NCI-H82 treated with DMSO at 0.1 percent for 48 hours (cell line): Measurements from ENCODE around the gene TMEM240.
"Not testable (repeated sequence)": the region's sequence is repeated elsewhere in the genome, so short reads cannot be mapped to it uniquely, and the experiment has no call there.

ENCODE experiments used
- DNase-seq: peaks from one replicate; lab custom pipeline; 2025; ENCODE audit not compliant: unreplicated experiment; lab: John Stamatoyannopoulos, UW

TMEM240 gene

GRCh38 chr1:1527092-1527816 is 13.2 kb downstream of the TMEM240 start:
- DNase-seq = no peak

- DNase-seq = not testable (repeated sequence)
Observed at GRCh38 chr1:1526476-1526875, 13.9 kb downstream of the TMEM240 start.

- not testable (repeated sequence) for DNase-seq
Observed at GRCh38 chr1:1524750-1525383, 15.6 kb downstream of the TMEM240 start.

- not testable (repeated sequence) for DNase-seq
Observed at GRCh38 chr1:1523651-1524050, 16.8 kb downstream of the TMEM240 start.

- not testable (repeated sequence) for DNase-seq
Observed at GRCh38 chr1:1523226-1523625, 17.2 kb downstream of the TMEM240 start.

GRCh38 chr1:1522536-1522935 is 17.9 kb downstream of the TMEM240 start:
- DNase-seq = not testable (repeated sequence)

GRCh38 chr1:1521331-1521730 is 19.1 kb downstream of the TMEM240 start:
- DNase-seq = no peak

GRCh38 chr1:1519805-1520505 is 20.5 kb downstream of the TMEM240 start:
- not testable (repeated sequence) for DNase-seq

- DNase-seq = not testable (repeated sequence)
Observed at GRCh38 chr1:1518621-1519007, 21.8 kb downstream of the TMEM240 start.

- no peak for DNase-seq
Observed at GRCh38 chr1:1517973-1518620, 22.3 kb downstream of the TMEM240 start.

- DNase-seq = not testable (repeated sequence)
Observed at GRCh38 chr1:1516923-1517322, 23.5 kb downstream of the TMEM240 start.

- not testable (repeated sequence) for DNase-seq
Observed at GRCh38 chr1:1514376-1514775, 26.0 kb downstream of the TMEM240 start.

GRCh38 chr1:1513675-1514074 is 26.7 kb downstream of the TMEM240 start:
- DNase-seq = not testable (repeated sequence)

GRCh38 chr1:1512425-1512824 is 28.0 kb downstream of the TMEM240 start:
- not testable (repeated sequence) for DNase-seq

GRCh38 chr1:1511533-1512285 is 28.7 kb downstream of the TMEM240 start, which contains the start of gene ATAD3A:
Gene ATAD3A (plus strand): TSS chr1:1512162. CDS start chr1:1512269, 107 bp downstream.
- DNase-seq = peak; percentile 84

GRCh38 chr1:1510912-1511532 is 29.4 kb downstream of the TMEM240 start:
- DNase-seq = peak; percentile 52

- not testable (repeated sequence) for DNase-seq
Observed at GRCh38 chr1:1509465-1509850, 31.0 kb downstream of the TMEM240 start.

GRCh38 chr1:1508775-1509464 is 31.5 kb downstream of the TMEM240 start:
- not testable (repeated sequence) for DNase-seq

GRCh38 chr1:1507305-1507704 is 33.1 kb downstream of the TMEM240 start:
- DNase-seq = no peak
